Transverse colon (tissue), 4 donors: ENCODE measurements around the gene FCHO2.

Experiments used
- CTCF ChIP-seq, 5 experiments: fragments of 200-600 bp in 3 of 5; fragments of 450-650 bp in 2 of 5; sonication (generic) in 3 of 5; IDR thresholded peaks; 1 replicate in 2 of 5; 2 replicates in 3 of 5; pipeline ENCODE4 v1.5.1; 2016 to 2017; ENCODE audit warnings: antibody characterized with exemption in 5 of 5, inconsistent platforms in 3 of 5, mild to moderate bottlenecking in 2 of 5, moderate library complexity in 1 of 5
- EP300 ChIP-seq: sonication (generic); formaldehyde crosslinking; IDR thresholded peaks from one replicate; pipeline ENCODE4 v1.6.1; 2017; ENCODE audit warnings: antibody characterized with exemption, low read depth
- POLR2A ChIP-seq: fragments of 450-650 bp; IDR thresholded peaks from one replicate; pipeline ENCODE4 v1.6.1; 2016; ENCODE audit warnings: antibody characterized with exemption, mild to moderate bottlenecking, moderate library complexity
- POLR2AphosphoS5 ChIP-seq, 3 donors: sonication (generic); formaldehyde crosslinking; IDR thresholded peaks; one replicate each; pipeline ENCODE4 v1.6.1; 2016; ENCODE audit warnings: antibody characterized with exemption in 3 of 3

GRCh38 chr5:72908664-72909063, 47.2 kb upstream of the FCHO2 start:
- TF ChIP-seq EP300, result no peak
- TF ChIP-seq POLR2AphosphoS5 (IDR thresholded peaks at IDR 0.05), result no peak
- TF ChIP-seq CTCF (IDR thresholded peaks at IDR 0.05), result no peak
- no peak for TF ChIP-seq POLR2A
